Measurements from ENCODE around the gene CACNG7.

The CACNG7 gene

GRCh38 chr19:53992211-53992610, 83.1 kb downstream of the CACNG7 start:
- H3K27me3 ChIP-seq (ENCODE audit: insufficient read depth, low read depth): no peaks in the 10 kb centered on the region; the same call in 1 of the 2 replicates
- H3K4me1 ChIP-seq (ENCODE audit: low read depth, poor library complexity, severe bottlenecking): no peaks in the 10 kb centered on the region
- H3K9ac ChIP-seq: no peak overlapping the region
- H2AFZ ChIP-seq (ENCODE audit: low read depth): no peak overlapping the region
- H3K4me2 ChIP-seq: no peak overlapping the region
- H3K4me3 ChIP-seq (IDR thresholded peaks at IDR 0.05; ENCODE audit: insufficient read depth, low read depth, low read length): no peak overlapping the region
- H3K79me2 ChIP-seq (ENCODE audit: insufficient read depth, low read depth): no peaks in the 10 kb centered on the region
- no peak overlapping the region for H3K27ac ChIP-seq
- no peaks in the 10 kb centered on the region for H4K20me1 ChIP-seq (ENCODE audit: insufficient read depth)
- TF ChIP-seq CTCF (conservative IDR thresholded peaks at IDR 0.05; ENCODE audit: low read depth, low read length): no peak
- H3K36me3 ChIP-seq (ENCODE audit: insufficient read depth): no peaks in the 10 kb centered on the region

- TF ChIP-seq CTCF (conservative IDR thresholded peaks at IDR 0.05; ENCODE audit: low read depth, low read length): no peak
- Histone ChIP-seq H3K4me2 (no peak overlapping the region), H3K27me3 (ENCODE audit: insufficient read depth, low read depth) (no peaks in the 10 kb centered on the region; the same call in 1 of the 2 replicates), H2AFZ (ENCODE audit: low read depth) (no peak overlapping the region), H3K9ac (no peak overlapping the region), H3K79me2 (ENCODE audit: insufficient read depth, low read depth) (no peaks in the 10 kb centered on the region), H3K4me3 (IDR thresholded peaks at IDR 0.05; ENCODE audit: insufficient read depth, low read depth, low read length) (no peak overlapping the region), H4K20me1 (ENCODE audit: insufficient read depth) (no peaks in the 10 kb centered on the region), H3K27ac (no peak overlapping the region), H3K36me3 (ENCODE audit: insufficient read depth) (no peaks in the 10 kb centered on the region), H3K4me1 (ENCODE audit: low read depth, poor library complexity, severe bottlenecking) (no peaks in the 10 kb centered on the region)
Measured at GRCh38 chr19:53992815-53993214, 83.7 kb downstream of the CACNG7 start.

- Histone ChIP-seq H3K27ac (no peak overlapping the region), H3K27me3 (ENCODE audit: insufficient read depth, low read depth) (no peaks in the 10 kb centered on the region; the same call in 1 of the 2 replicates), H3K9ac (no peak overlapping the region), H3K36me3 (ENCODE audit: insufficient read depth) (no peaks in the 10 kb centered on the region), H3K4me1 (ENCODE audit: low read depth, poor library complexity, severe bottlenecking) (no peaks in the 10 kb centered on the region), H3K79me2 (ENCODE audit: insufficient read depth, low read depth) (no peaks in the 10 kb centered on the region), H3K4me2 (no peak overlapping the region), H3K4me3 (IDR thresholded peaks at IDR 0.05; ENCODE audit: insufficient read depth, low read depth, low read length) (no peak overlapping the region), H2AFZ (ENCODE audit: low read depth) (no peak overlapping the region), H4K20me1 (ENCODE audit: insufficient read depth) (no peaks in the 10 kb centered on the region)
- no peak for TF ChIP-seq CTCF (conservative IDR thresholded peaks at IDR 0.05; ENCODE audit: low read depth, low read length)
Measured at GRCh38 chr19:53993448-53993847, 84.4 kb downstream of the CACNG7 start.

All from KMS-11 (cell line).